IMR-90 (cell line): Measurements from ENCODE around the gene MAGI3. TPM values are rescaled to one million over a fixed set of nuclear protein-coding genes. Genes with fewer than 3 reads are reported as not detected.

Experiments
- ATAC-seq: fragments of 200-7000 bp; cut with Tn5 transposase; 2 replicates; pipeline ENCODE4 v1.9.1; 2020; ENCODE audit warnings: low read depth, mild to moderate bottlenecking, moderate library complexity
- BruUV-seq: library from RNA; stranded (reverse); fragments of 400-500 nt; replicated peaks from 2 replicates; lab custom pipeline; 2021; lab: Mats Ljungman, UMichigan
- CTCF ChIA-PET: fragments of 300-600 bp; formaldehyde crosslinking; extraction: SDS; loops from one replicate; lab custom pipeline; 2021; ENCODE audit warnings: antibody characterized with exemption; lab: Yijun Ruan, JAX
- POLR2A ChIA-PET: fragments of 300-600 bp; sonication (Branson Sonifier 250); formaldehyde crosslinking; loops from one replicate; lab custom pipeline; 2022; ENCODE audit warnings: antibody characterized with exemption; ENCODE audit not compliant: unreplicated experiment; lab: Charles Lee
- DNase-seq: peaks from one replicate; pipeline ENCODE4 v3.0.0; 2013
- H2AFZ ChIP-seq: replicated peaks from 2 replicates; pipeline ENCODE3; 2013; ENCODE audit warnings: low read length, mild to moderate bottlenecking; ENCODE audit not compliant: poor library complexity
- H2AK5ac ChIP-seq: 2 replicates; pipeline ENCODE4 v1.6.1; 2013; ENCODE audit warnings: low read depth, low read length, inconsistent platforms
- H2AK9ac ChIP-seq: replicated peaks from 2 replicates; pipeline ENCODE3; 2013; ENCODE audit warnings: mild to moderate bottlenecking, low read depth, low read length, moderate library complexity; ENCODE audit not compliant: poor library complexity
- H2BK120ac ChIP-seq: 2 replicates; pipeline ENCODE4 v1.6.1; 2013; ENCODE audit warnings: low read depth, low read length, inconsistent platforms
- H2BK15ac ChIP-seq: 3 replicates; pipeline ENCODE4 v1.6.1; 2013; ENCODE audit warnings: low read depth, low read length, inconsistent platforms
- H2BK20ac ChIP-seq: 2 replicates; pipeline ENCODE4 v1.6.1; 2013; ENCODE audit warnings: low read depth, mild to moderate bottlenecking, inconsistent platforms, low read length, moderate library complexity
- H2BK5ac ChIP-seq: 2 replicates; pipeline ENCODE4 v1.6.1; 2013; ENCODE audit warnings: mild to moderate bottlenecking, low read depth, low read length, inconsistent platforms; ENCODE audit not compliant: poor library complexity, severe bottlenecking
- H3K14ac ChIP-seq: replicated peaks from 2 replicates; pipeline ENCODE4 v1.6.1; 2013; ENCODE audit warnings: low read depth, low read length, inconsistent platforms
- H3K18ac ChIP-seq: 2 replicates; pipeline ENCODE4 v1.6.1; 2013; ENCODE audit warnings: low read depth, low read length, control low read depth
- H3K23ac ChIP-seq: 2 replicates; pipeline ENCODE4 v1.6.1; 2013; ENCODE audit warnings: low read depth, low read length, inconsistent platforms
- H3K27ac ChIP-seq: 2 replicates; pipeline ENCODE4 v1.5.1; 2013; ENCODE audit warnings: mild to moderate bottlenecking, control low read depth, low read length; ENCODE audit not compliant: insufficient read depth
- H3K27me3 ChIP-seq: 2 replicates; pipeline ENCODE4 v1.6.1; 2013; ENCODE audit warnings: low read length; ENCODE audit not compliant: control insufficient read depth, insufficient read depth
- H3K36me3 ChIP-seq: 2 replicates; pipeline ENCODE4 v1.6.1; 2013; ENCODE audit warnings: low read length, mixed read lengths; ENCODE audit not compliant: control insufficient read depth, insufficient read depth
- H3K4ac ChIP-seq: 2 replicates; pipeline ENCODE4 v1.6.1; 2013; ENCODE audit warnings: low read depth, low read length, inconsistent platforms
- H3K4me1 ChIP-seq: 2 replicates; pipeline ENCODE4 v1.6.1; 2013; ENCODE audit warnings: low read length, mixed read lengths; ENCODE audit not compliant: control insufficient read depth, insufficient read depth
- H3K4me2 ChIP-seq: 2 replicates; pipeline ENCODE4 v1.6.1; 2013; ENCODE audit warnings: low read depth, mild to moderate bottlenecking, control low read depth, low read length, moderate library complexity
- H3K4me3 ChIP-seq: 2 replicates; pipeline ENCODE4 v1.5.1; 2013; ENCODE audit warnings: low read depth, mild to moderate bottlenecking, control low read depth, low read length, moderate library complexity; ENCODE audit not compliant: insufficient read depth
- H3K56ac ChIP-seq: 2 replicates; pipeline ENCODE4 v1.6.1; 2013; ENCODE audit warnings: low read length, inconsistent platforms; ENCODE audit not compliant: insufficient read depth; ENCODE audit errors: extremely low read depth
- H3K79me1 ChIP-seq, 2 experiments: 2 replicates each; pipeline ENCODE4 v1.6.1; 2013; ENCODE audit warnings: low read length in 2 of 2, inconsistent platforms in 1 of 2, low read depth in 1 of 2
- H3K9ac ChIP-seq: 2 replicates; pipeline ENCODE4 v1.6.1; 2013; ENCODE audit warnings: low read depth, low read length, control low read depth
- H3K9me1 ChIP-seq: 2 replicates; pipeline ENCODE4 v1.6.1; 2013; ENCODE audit warnings: low read length, inconsistent platforms; ENCODE audit not compliant: insufficient read depth
- H3K9me3 ChIP-seq: 2 replicates; pipeline ENCODE4 v1.6.1; 2013; ENCODE audit warnings: low read length; ENCODE audit not compliant: control insufficient read depth, insufficient read depth
- H4K20me1 ChIP-seq: 2 replicates; pipeline ENCODE4 v1.6.1; 2013; ENCODE audit warnings: low read length, inconsistent platforms; ENCODE audit not compliant: insufficient read depth
- H4K5ac ChIP-seq: 2 replicates; pipeline ENCODE4 v1.6.1; 2013; ENCODE audit warnings: mild to moderate bottlenecking, low read depth, low read length, control low read depth
- H4K8ac ChIP-seq, 2 experiments: 2 replicates each; pipeline ENCODE4 v1.6.1; 2013; ENCODE audit warnings: low read depth in 2 of 2, low read length in 2 of 2, control low read depth in 1 of 2, inconsistent platforms in 1 of 2
- H4K91ac ChIP-seq: 2 replicates; pipeline ENCODE4 v1.6.1; 2013; ENCODE audit warnings: low read depth, low read length, inconsistent platforms; ENCODE audit not compliant: insufficient read depth
- BHLHE40 ChIP-seq: fragments of 150-350 bp; IDR thresholded peaks from 2 replicates; pipeline ENCODE4 v1.6.1; 2016; ENCODE audit warnings: mild to moderate bottlenecking, low read depth, low read length
- CEBPB ChIP-seq: IDR thresholded peaks from 2 replicates; pipeline ENCODE4 v1.6.1; 2012; ENCODE audit warnings: low read depth, low read length, improper control_type of control experiment
- CHD1 ChIP-seq: IDR thresholded peaks from 2 replicates; pipeline ENCODE4 v1.6.1; 2012; ENCODE audit warnings: low read depth, low read length, improper control_type of control experiment
- CTCF ChIP-seq: conservative IDR thresholded peaks from 2 replicates; pipeline ENCODE4 v1.5.1; 2012; ENCODE audit warnings: mild to moderate bottlenecking, low read depth, low read length, improper control_type of control experiment
- FOS ChIP-seq: fragments of 150-350 bp; IDR thresholded peaks from 2 replicates; pipeline ENCODE4 v1.6.1; 2016; ENCODE audit warnings: low read depth, low read length
- MAFK ChIP-seq: IDR thresholded peaks from 2 replicates; pipeline ENCODE4 v1.6.1; 2012; ENCODE audit warnings: low read depth, low read length, improper control_type of control experiment
- MAZ ChIP-seq: IDR thresholded peaks from 2 replicates; pipeline ENCODE4 v1.6.1; 2012; ENCODE audit warnings: low read depth, mild to moderate bottlenecking, low read length, improper control_type of control experiment, moderate library complexity, borderline replicate concordance
- MXI1 ChIP-seq: IDR thresholded peaks from 2 replicates; pipeline ENCODE4 v1.6.1; 2012; ENCODE audit warnings: low read depth, mild to moderate bottlenecking, low read length, moderate library complexity, borderline replicate concordance
- NFE2L2 ChIP-seq: fragments of 150-350 bp; IDR thresholded peaks from 2 replicates; pipeline ENCODE4 v1.6.1; 2016; ENCODE audit warnings: low read depth, mild to moderate bottlenecking, low read length
- POLR2A ChIP-seq: IDR thresholded peaks from 2 replicates; pipeline ENCODE4 v1.6.1; 2012; ENCODE audit warnings: mild to moderate bottlenecking, low read depth, low read length
- RAD21 ChIP-seq: IDR thresholded peaks from 2 replicates; pipeline ENCODE4 v1.6.1; 2012; ENCODE audit warnings: low read length, improper control_type of control experiment
- RCOR1 ChIP-seq: IDR thresholded peaks from 2 replicates; pipeline ENCODE4 v1.6.1; 2012; ENCODE audit warnings: mild to moderate bottlenecking, low read length, improper control_type of control experiment; ENCODE audit not compliant: insufficient replicate concordance
- RFX5 ChIP-seq: IDR thresholded peaks from 2 replicates; pipeline ENCODE4 v1.8.0; 2012; ENCODE audit warnings: low read depth, mild to moderate bottlenecking, low read length, moderate library complexity
- SMC3 ChIP-seq: fragments of 150-350 bp; IDR thresholded peaks from 2 replicates; pipeline ENCODE4 v1.6.1; 2016; ENCODE audit warnings: low read depth, mild to moderate bottlenecking, antibody characterized with exemption, low read length, moderate library complexity
- USF2 ChIP-seq: fragments of 150-350 bp; IDR thresholded peaks from 2 replicates; pipeline ENCODE4 v1.6.1; 2017; ENCODE audit warnings: mild to moderate bottlenecking, antibody characterized with exemption, low read length, low read depth
- WGBS, 2 experiments: methylation state at CpG; one replicate each; pipeline versions ENCODE4 v1.1.5 to v1.1.7; 2013; ENCODE audit warnings: missing lambda C conversion rate in 2 of 2; ENCODE audit not compliant: insufficient read length in 1 of 2; ENCODE audit errors: extremely low coverage in 2 of 2; 5-methylcytosine and 5-hydroxymethylcytosine counted together
- dilution Hi-C: fragments of 300-500 bp; cut with HindIII; formaldehyde crosslinking; loops from one replicate; pipeline ENCODE4 v1.14.3; 2018; ENCODE audit warnings: low sequenced_read_pairs; ENCODE audit not compliant: unreplicated experiment
- in situ Hi-C: fragments of 300-500 bp; cut with MboI; formaldehyde crosslinking; loops from 3 replicates; pipeline ENCODE4 v1.14.3; 2019; ENCODE audit warnings: low sequenced_read_pairs, inconsistent platforms, mixed read lengths
- intact Hi-C: fragments of 100-400 bp; cut with micrococcal nuclease; formaldehyde crosslinking; loops from 2 replicates; pipeline ENCODE4 v1.10.0; 2022
- polyA plus RNA-seq, 3 experiments: library from polyadenylated mRNA; depleted of rRNA; stranded (reverse); fragments of >200 nt; gene quantifications; 2 replicates each; pipeline ENCODE4 v1.2.3, GENCODE V29; 2012; ENCODE audit warnings: low replicate concordance in 1 of 3
- total RNA-seq: library from RNA; depleted of rRNA; stranded (reverse); fragments of >200 nt; gene quantifications from 2 replicates; pipeline ENCODE4 v1.2.3, GENCODE V29; 2012
- TF ChIP-seq, protein P1 (sequence below): fragments of 150-350 bp; IDR thresholded peaks from 2 replicates; pipeline ENCODE4 v1.6.1; 2016; ENCODE audit warnings: low read depth, mild to moderate bottlenecking, low read length, moderate library complexity, borderline replicate concordance

Gene MAGI3
- total and polyA plus RNA-seq, 2 of the 4 experiments (the other 2 are of a cell fraction): 2.5 to 8.8 TPM

DNA sequence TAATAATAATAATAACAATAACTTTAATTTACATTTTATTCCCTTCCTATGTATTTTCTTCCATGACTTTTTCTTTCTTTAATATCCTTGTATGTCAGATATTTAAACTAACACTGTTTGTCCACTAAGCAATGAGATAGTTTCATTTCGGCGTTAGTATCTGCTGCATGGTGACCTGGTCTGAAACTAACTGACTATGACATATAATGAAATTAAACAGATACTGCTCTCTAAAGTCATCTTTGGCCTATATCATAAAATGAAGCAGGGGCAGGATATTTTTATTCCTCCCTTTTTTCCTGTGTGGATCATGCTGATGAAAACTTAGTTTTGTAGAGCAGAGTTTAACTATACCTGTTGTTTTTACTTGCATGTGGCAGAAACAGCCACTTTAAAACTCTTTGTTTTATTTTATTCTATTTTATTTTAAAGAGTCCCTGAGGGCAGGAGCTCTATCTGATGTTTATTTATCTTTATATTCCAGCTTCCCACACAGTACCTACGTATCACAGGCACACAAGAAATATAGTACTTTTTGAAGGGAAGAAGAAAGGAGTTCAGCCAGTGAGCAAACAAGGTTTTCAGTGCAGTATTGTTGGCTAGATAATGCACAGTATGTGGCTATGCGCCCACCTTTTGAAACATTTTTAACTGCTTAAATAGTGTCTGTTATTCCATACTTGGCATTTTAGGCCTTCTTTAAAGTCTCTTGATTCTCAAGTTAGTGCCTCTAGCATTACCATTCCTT, 203.4 kb downstream of the MAGI3 start:
- POLR2A ChIA-PET: no interaction called here
- Histone ChIP-seq H2BK15ac (no peak overlapping the region), H4K5ac (no peak overlapping the region), H3K23ac (no peak overlapping the region), H2AFZ (no peak overlapping the region), H3K56ac (no peak overlapping the region), H3K4me2 (no peak overlapping the region), H2BK5ac (no peak overlapping the region), H2BK120ac (no peak overlapping the region), H4K20me1 (no peaks in the 10 kb centered on the region), H3K14ac (no peak overlapping the region), H2BK20ac (no peak overlapping the region), H3K4me3 (no peak overlapping the region), H3K79me1 (no peaks in the 10 kb centered on the region), H2AK5ac (no peak overlapping the region), H3K9me3 (0 out of 2 replicates have a peak, but pooled peaks cover 4% of the 10 kb centered on the region), H3K9ac (no peak overlapping the region), H3K36me3 (peaks cover 2% of the 10 kb centered on the region; the same call in 1 of the 2 replicates), H4K8ac (no peak overlapping the region), H3K9me1 (no peaks in the 10 kb centered on the region), H3K4ac (no peak overlapping the region), H3K27me3 (no peaks in the 10 kb centered on the region), H3K27ac (no peak overlapping the region), H2AK9ac (no peak overlapping the region), H3K18ac (no peak overlapping the region), H3K4me1 (no peaks in the 10 kb centered on the region), H4K91ac (no peak overlapping the region)
- dilution Hi-C loops (no loop called here), intact Hi-C loops (no loop called here), in situ Hi-C loops (no loop called here)
- TF ChIP-seq MAZ (no peak), USF2 (no peak), NFE2L2 (no peak), CHD1 (no peak), RCOR1 (no peak), CEBPB (no peak), BHLHE40 (no peak), CTCF (no peak), RAD21 (no peak), FOS (no peak), MXI1 (no peak), POLR2A (no peak), MAFK (no peak), SMC3 (no peak), RFX5 (no peak)
- TF ChIP-seq, protein P1, sequence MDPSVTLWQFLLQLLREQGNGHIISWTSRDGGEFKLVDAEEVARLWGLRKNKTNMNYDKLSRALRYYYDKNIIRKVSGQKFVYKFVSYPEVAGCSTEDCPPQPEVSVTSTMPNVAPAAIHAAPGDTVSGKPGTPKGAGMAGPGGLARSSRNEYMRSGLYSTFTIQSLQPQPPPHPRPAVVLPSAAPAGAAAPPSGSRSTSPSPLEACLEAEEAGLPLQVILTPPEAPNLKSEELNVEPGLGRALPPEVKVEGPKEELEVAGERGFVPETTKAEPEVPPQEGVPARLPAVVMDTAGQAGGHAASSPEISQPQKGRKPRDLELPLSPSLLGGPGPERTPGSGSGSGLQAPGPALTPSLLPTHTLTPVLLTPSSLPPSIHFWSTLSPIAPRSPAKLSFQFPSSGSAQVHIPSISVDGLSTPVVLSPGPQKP: no peak
- BruUV-seq: no TSS peak
- DNase-seq (peak; percentile 7), ATAC-seq (no peak)
- no CpG with 5 or more reads among the region's 4 CpGs for WGBS, 2 experiments
- CTCF ChIA-PET: no interaction called here
